NB4 (cell line): ENCODE data around the gene FOXP1.

Source experiments
- CTCF ChIP-seq: IDR thresholded peaks from one replicate; pipeline ENCODE4 v1.5.1; 2012; ENCODE audit warnings: low read depth, low read length
- POLR2A ChIP-seq: IDR thresholded peaks from 2 replicates; pipeline ENCODE4 v1.6.1; 2011; ENCODE audit warnings: mild to moderate bottlenecking; ENCODE audit not compliant: insufficient read length; ENCODE audit errors: extremely low read depth

DNA sequence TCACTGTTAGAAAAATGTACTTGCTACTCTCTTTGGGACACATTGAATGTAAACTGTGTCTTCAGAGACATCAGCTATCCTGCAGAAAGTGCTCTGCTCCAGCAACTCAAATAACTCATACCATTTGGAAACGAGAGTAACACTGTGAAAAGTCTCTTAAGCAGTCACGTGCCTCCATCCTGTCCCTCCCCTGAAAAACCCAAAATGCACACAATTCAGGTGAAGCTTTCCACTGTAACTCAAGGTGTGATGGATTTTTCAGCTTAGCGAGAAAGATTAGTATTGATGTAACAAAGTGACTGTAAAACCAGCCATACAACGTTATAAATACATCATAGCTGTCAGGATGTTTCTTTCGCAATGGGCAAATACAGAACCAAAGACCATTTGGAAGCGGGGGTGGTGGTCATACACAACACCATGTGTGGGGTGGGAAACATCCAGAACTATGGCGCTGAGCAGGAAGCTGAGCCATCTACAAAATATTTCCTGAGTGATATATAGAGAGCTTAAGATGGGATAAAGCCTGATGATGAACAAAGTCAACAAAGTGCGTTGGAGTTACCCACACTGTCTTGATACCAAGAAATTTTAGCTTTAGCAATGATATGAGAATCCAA is 332.3 kb downstream of the FOXP1 start:
- TF ChIP-seq CTCF (no peak), POLR2A (no peak)
